ENCODE results near the gene GJC3. TPM values are rescaled to one million over a fixed set of nuclear protein-coding genes. Genes with fewer than 3 reads are reported as not detected.
A peak's percentile ranks its signal among the peaks of the same experiment; 100 is the strongest.

The GJC3 gene
- total and polyA plus RNA-seq, 9 of the 15 experiments (the other 6 are each of a cell fraction or from before 2014, with no cell fraction given), result 0.10 to 0.45 (median 0.28) TPM; not detected in 1

DNA sequence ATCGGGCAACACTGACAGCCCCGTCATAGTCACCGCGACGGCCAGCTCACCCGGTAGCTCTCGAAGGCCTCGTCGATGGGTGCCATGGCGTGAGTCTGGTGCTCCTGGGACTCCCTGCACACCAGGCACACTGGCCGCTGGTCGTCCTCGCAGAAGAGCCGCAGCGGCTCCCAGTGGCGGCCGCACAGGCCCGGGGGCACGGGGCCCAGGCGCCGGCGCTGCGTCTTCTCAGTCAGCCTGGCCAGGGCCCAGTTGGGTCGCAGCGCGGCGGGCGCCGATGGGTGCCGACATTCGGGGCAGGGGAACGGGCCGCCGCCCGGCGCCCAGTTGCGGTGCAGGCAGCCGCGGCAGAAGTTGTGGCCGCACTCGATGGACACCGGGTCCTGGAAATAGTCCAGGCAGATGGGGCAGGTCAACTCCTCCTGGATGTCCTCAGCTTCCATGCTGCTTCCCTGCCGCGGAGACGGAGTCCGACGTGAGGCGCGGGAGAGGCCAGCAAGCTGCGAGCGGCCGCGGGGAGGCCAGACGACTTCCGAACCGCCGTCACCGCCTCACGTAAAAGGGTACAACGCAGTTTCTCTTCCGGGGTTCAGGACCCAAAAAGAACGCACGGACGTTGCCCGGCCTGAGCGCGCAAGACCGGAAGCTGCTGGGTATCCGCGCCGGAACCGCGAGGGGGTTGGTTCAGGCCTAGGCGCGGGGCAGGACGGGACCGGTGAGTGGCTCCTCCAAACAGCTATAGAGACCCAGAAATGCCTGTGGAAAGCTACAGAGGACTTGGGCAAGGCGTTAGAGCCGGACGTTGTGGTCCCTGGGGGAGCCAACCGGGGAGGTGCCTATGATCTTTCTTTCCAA lies 10.2 kb downstream of the GJC3 start, which contains the start of gene TRIM4 (continued):
- TF ChIP-seq, protein P1, sequence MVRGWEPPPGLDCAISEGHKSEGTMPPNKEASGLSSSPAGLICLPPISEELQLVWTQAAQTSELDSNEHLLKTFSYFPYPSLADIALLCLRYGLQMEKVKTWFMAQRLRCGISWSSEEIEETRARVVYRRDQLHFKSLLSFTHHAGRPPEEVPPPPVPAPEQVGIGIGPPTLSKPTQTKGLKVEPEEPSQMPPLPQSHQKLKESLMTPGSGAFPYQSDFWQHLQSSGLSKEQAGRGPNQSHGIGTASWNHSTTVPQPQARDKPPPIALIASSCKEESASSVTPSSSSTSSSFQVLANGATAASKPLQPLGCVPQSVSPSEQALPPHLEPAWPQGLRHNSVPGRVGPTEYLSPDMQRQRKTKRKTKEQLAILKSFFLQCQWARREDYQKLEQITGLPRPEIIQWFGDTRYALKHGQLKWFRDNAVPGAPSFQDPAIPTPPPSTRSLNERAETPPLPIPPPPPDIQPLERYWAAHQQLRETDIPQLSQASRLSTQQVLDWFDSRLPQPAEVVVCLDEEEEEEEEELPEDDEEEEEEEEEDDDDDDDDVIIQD (CRISPR knock-in tag; IDR thresholded peaks at IDR 0.05), result no peak; the same call in 1 of the 2 replicates
- TF ChIP-seq, protein P2, sequence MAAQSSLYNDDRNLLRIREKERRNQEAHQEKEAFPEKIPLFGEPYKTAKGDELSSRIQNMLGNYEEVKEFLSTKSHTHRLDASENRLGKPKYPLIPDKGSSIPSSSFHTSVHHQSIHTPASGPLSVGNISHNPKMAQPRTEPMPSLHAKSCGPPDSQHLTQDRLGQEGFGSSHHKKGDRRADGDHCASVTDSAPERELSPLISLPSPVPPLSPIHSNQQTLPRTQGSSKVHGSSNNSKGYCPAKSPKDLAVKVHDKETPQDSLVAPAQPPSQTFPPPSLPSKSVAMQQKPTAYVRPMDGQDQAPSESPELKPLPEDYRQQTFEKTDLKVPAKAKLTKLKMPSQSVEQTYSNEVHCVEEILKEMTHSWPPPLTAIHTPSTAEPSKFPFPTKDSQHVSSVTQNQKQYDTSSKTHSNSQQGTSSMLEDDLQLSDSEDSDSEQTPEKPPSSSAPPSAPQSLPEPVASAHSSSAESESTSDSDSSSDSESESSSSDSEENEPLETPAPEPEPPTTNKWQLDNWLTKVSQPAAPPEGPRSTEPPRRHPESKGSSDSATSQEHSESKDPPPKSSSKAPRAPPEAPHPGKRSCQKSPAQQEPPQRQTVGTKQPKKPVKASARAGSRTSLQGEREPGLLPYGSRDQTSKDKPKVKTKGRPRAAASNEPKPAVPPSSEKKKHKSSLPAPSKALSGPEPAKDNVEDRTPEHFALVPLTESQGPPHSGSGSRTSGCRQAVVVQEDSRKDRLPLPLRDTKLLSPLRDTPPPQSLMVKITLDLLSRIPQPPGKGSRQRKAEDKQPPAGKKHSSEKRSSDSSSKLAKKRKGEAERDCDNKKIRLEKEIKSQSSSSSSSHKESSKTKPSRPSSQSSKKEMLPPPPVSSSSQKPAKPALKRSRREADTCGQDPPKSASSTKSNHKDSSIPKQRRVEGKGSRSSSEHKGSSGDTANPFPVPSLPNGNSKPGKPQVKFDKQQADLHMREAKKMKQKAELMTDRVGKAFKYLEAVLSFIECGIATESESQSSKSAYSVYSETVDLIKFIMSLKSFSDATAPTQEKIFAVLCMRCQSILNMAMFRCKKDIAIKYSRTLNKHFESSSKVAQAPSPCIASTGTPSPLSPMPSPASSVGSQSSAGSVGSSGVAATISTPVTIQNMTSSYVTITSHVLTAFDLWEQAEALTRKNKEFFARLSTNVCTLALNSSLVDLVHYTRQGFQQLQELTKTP (IDR thresholded peaks at IDR 0.05; ENCODE audit: low read depth in 1 of 2, partially characterized antibody in 2 of 2), result peak in 1 of 2 experiments; percentile 75
- TF ChIP-seq, protein P3, sequence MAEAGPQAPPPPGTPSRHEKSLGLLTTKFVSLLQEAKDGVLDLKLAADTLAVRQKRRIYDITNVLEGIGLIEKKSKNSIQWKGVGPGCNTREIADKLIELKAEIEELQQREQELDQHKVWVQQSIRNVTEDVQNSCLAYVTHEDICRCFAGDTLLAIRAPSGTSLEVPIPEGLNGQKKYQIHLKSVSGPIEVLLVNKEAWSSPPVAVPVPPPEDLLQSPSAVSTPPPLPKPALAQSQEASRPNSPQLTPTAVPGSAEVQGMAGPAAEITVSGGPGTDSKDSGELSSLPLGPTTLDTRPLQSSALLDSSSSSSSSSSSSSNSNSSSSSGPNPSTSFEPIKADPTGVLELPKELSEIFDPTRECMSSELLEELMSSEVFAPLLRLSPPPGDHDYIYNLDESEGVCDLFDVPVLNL (CRISPR knock-in tag; IDR thresholded peaks at IDR 0.05; ENCODE audit: low read depth), result 0 out of 2 replicates have a peak, but pooled peaks have one; percentile 61
- TF ChIP-seq MBD2 (IDR thresholded peaks at IDR 0.05; ENCODE audit: borderline replicate concordance, low read depth) (no peak; the same call in 1 of the 2 replicates), STAG1 (CRISPR knock-in tag; IDR thresholded peaks at IDR 0.05; ENCODE audit: borderline replicate concordance) (peak; percentile 70)
- TF ChIP-seq, protein P4, sequence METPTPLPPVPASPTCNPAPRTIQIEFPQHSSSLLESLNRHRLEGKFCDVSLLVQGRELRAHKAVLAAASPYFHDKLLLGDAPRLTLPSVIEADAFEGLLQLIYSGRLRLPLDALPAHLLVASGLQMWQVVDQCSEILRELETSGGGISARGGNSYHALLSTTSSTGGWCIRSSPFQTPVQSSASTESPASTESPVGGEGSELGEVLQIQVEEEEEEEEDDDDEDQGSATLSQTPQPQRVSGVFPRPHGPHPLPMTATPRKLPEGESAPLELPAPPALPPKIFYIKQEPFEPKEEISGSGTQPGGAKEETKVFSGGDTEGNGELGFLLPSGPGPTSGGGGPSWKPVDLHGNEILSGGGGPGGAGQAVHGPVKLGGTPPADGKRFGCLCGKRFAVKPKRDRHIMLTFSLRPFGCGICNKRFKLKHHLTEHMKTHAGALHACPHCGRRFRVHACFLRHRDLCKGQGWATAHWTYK (CRISPR knock-in tag; IDR thresholded peaks at IDR 0.05), result 0 out of 2 replicates have a peak, but pooled peaks have one; percentile 43

Data from K562 (cell line).